Naive B cell (primary cell): ENCODE data around the gene BTBD10. TPM values are rescaled to one million over a fixed set of nuclear protein-coding genes. Genes with fewer than 3 reads are reported as not detected.

ENCODE experiments used
- ATAC-seq, 2 donors: fragments of 150-1000 bp; cut with Tn5 transposase; 2 replicates each; pipeline ENCODE4 v1.10.0; 2021; ENCODE audit warnings: low read depth in 2 of 2, mild to moderate bottlenecking in 2 of 2, moderate library complexity in 2 of 2
- DNase-seq: peaks from one replicate; pipeline ENCODE4 v3.0.0; 2022
- H3K27ac Mint-ChIP-seq, 6 donors: one replicate each; pipeline ENCODE4 v1.8.0; 2020 to 2022; ENCODE audit warnings: mild to moderate bottlenecking in 6 of 6, mixed read lengths in 6 of 6, moderate library complexity in 5 of 6, inconsistent platforms in 2 of 6
- H3K27me3 Mint-ChIP-seq, 3 donors: one replicate each; pipeline ENCODE4 v1.8.0; 2021 to 2022; ENCODE audit warnings: mixed read lengths in 3 of 3, mild to moderate bottlenecking in 1 of 3
- H3K36me3 Mint-ChIP-seq, 2 donors: one replicate each; pipeline ENCODE4 v1.8.0; 2020 to 2022; ENCODE audit warnings: mixed read lengths in 2 of 2, inconsistent platforms in 1 of 2, mild to moderate bottlenecking in 1 of 2
- H3K4me1 Mint-ChIP-seq, 3 donors: one replicate each; pipeline ENCODE4 v1.8.0; 2020 to 2022; ENCODE audit warnings: mixed read lengths in 3 of 3, inconsistent platforms in 1 of 3, mild to moderate bottlenecking in 1 of 3, moderate library complexity in 1 of 3
- H3K4me3 Mint-ChIP-seq, 8 donors: one replicate each; pipeline ENCODE4 v1.8.0; 2020 to 2022; ENCODE audit warnings: mild to moderate bottlenecking in 8 of 8, mixed read lengths in 8 of 8, moderate library complexity in 8 of 8, inconsistent platforms in 2 of 8
- H3K9me3 Mint-ChIP-seq, 7 donors: one replicate each; pipeline ENCODE4 v1.8.0; 2020 to 2022; ENCODE audit warnings: mixed read lengths in 7 of 7, mild to moderate bottlenecking in 5 of 7, inconsistent platforms in 2 of 7, moderate library complexity in 1 of 7
- polyA plus RNA-seq, 6 donors: library from polyadenylated mRNA; unstranded; fragments of 300-500 nt; fragmentation: Illumina TruSeq; gene quantifications; one replicate each; pipeline ENCODE4 v1.2.3, GENCODE V29; 2021; ENCODE audit warnings: low read depth in 6 of 6

BTBD10 gene
- polyA plus RNA-seq, 6 donors from 2014 or later, result 7.4 to 17.8 (median 12.6) TPM

- Mint-ChIP-seq H3K4me3 (no peak overlapping the region), H3K27ac (peak overlapping the region in 1 of 6 donors; percentile 54), H3K36me3 (peaks cover 15 to 37% of the 10 kb centered on the region in 2 donors), H3K27me3 (no peaks in the 10 kb centered on the region), H3K4me1 (no peaks in the 10 kb centered on the region), H3K9me3 (no peaks in the 10 kb centered on the region)
- no peak for DNase-seq
- ATAC-seq, result no peak
These were observed 104.3 kb downstream of the BTBD10 start for GRCh38 chr11:13358596-13359270.

- Mint-ChIP-seq H3K4me1 (no peaks in the 10 kb centered on the region), H3K36me3 (peaks cover 15 to 34% of the 10 kb centered on the region in 2 donors), H3K4me3 (no peak overlapping the region), H3K9me3 (no peaks in the 10 kb centered on the region), H3K27me3 (no peaks in the 10 kb centered on the region), H3K27ac (peak overlapping the region in 1 of 6 donors; percentile 79)
- no peak for DNase-seq
- no peak for ATAC-seq
These were observed 105.8 kb downstream of the BTBD10 start for GRCh38 chr11:13357232-13357631.

GRCh38 chr11:13355191-13355590 lies 107.8 kb downstream of the BTBD10 start:
- H3K36me3 Mint-ChIP-seq, result peaks cover 18 to 20% of the 10 kb centered on the region in 2 donors
- no peak for DNase-seq
- H3K27ac Mint-ChIP-seq, result peak overlapping the region in 1 of 6 donors; percentile 38
- H3K4me1 Mint-ChIP-seq, result no peaks in the 10 kb centered on the region
- no peak overlapping the region for H3K4me3 Mint-ChIP-seq
- no peaks in the 10 kb centered on the region for H3K27me3 Mint-ChIP-seq
- no peak for ATAC-seq
- no peaks in the 10 kb centered on the region for H3K9me3 Mint-ChIP-seq

GRCh38 chr11:13354335-13354734 lies 108.7 kb downstream of the BTBD10 start:
- no peak overlapping the region for H3K27ac Mint-ChIP-seq
- H3K9me3 Mint-ChIP-seq, result no peaks in the 10 kb centered on the region
- H3K27me3 Mint-ChIP-seq, result no peaks in the 10 kb centered on the region
- H3K36me3 Mint-ChIP-seq, result peaks cover 12 to 16% of the 10 kb centered on the region in 2 donors
- no peak overlapping the region for H3K4me3 Mint-ChIP-seq
- no peaks in the 10 kb centered on the region for H3K4me1 Mint-ChIP-seq
- no peak for ATAC-seq
- DNase-seq, result no peak

GRCh38 chr11:13352711-13353110 lies 110.3 kb downstream of the BTBD10 start:
- H3K4me3 Mint-ChIP-seq, result no peak overlapping the region
- no peak for ATAC-seq
- H3K4me1 Mint-ChIP-seq, result peaks cover 9 to 12% (median 10%) of the 10 kb centered on the region in 3 donors
- no peak overlapping the region for H3K27ac Mint-ChIP-seq
- peaks cover 6 to 16% of the 10 kb centered on the region in 2 donors for H3K36me3 Mint-ChIP-seq
- H3K9me3 Mint-ChIP-seq, result no peaks in the 10 kb centered on the region
- DNase-seq, result no peak
- H3K27me3 Mint-ChIP-seq, result no peaks in the 10 kb centered on the region

GRCh38 chr11:13349581-13349980 lies 113.4 kb downstream of the BTBD10 start:
- no peak overlapping the region for H3K27ac Mint-ChIP-seq
- no peak overlapping the region for H3K4me3 Mint-ChIP-seq
- no peaks in the 10 kb centered on the region for H3K27me3 Mint-ChIP-seq
- peaks cover 0 to 16% of the 10 kb centered on the region in 2 donors for H3K36me3 Mint-ChIP-seq
- peaks cover 9 to 16% (median 12%) of the 10 kb centered on the region in 3 donors for H3K4me1 Mint-ChIP-seq
- no peak for ATAC-seq
- no peaks in the 10 kb centered on the region for H3K9me3 Mint-ChIP-seq
- no peak for DNase-seq

GRCh38 chr11:13349046-13349445 lies 114.0 kb downstream of the BTBD10 start:
- DNase-seq, result no peak
- Mint-ChIP-seq H3K27ac (no peak overlapping the region), H3K9me3 (no peaks in the 10 kb centered on the region), H3K27me3 (no peaks in the 10 kb centered on the region), H3K36me3 (peaks cover 0 to 16% of the 10 kb centered on the region in 2 donors), H3K4me1 (peaks cover 12 to 21% (median 18%) of the 10 kb centered on the region in 3 donors), H3K4me3 (no peak overlapping the region)
- ATAC-seq, result no peak

- no peak for ATAC-seq
- no peak for DNase-seq
- no peaks in the 10 kb centered on the region for H3K9me3 Mint-ChIP-seq
- peak overlapping the region in 3 of 8 donors; percentile 15 to 59 (median 26) for H3K4me3 Mint-ChIP-seq
- peaks cover 14 to 26% (median 21%) of the 10 kb centered on the region in 3 donors for H3K4me1 Mint-ChIP-seq
- peak overlapping the region in 5 of 6 donors; percentile 63 to 93 (median 71) for H3K27ac Mint-ChIP-seq
- no peaks in the 10 kb centered on the region for H3K27me3 Mint-ChIP-seq
- peaks cover 0 to 16% of the 10 kb centered on the region in 2 donors for H3K36me3 Mint-ChIP-seq
These were observed 114.7 kb downstream of the BTBD10 start for GRCh38 chr11:13348305-13348704.

- H3K4me3 Mint-ChIP-seq, result peak overlapping the region in 2 of 8 donors; percentile 4 to 15
- peaks cover 0 to 16% of the 10 kb centered on the region in 2 donors for H3K36me3 Mint-ChIP-seq
- DNase-seq, result no peak
- H3K27me3 Mint-ChIP-seq, result no peaks in the 10 kb centered on the region
- no peaks in the 10 kb centered on the region for H3K9me3 Mint-ChIP-seq
- peaks cover 14 to 30% (median 21%) of the 10 kb centered on the region in 3 donors for H3K4me1 Mint-ChIP-seq
- ATAC-seq, result no peak
- H3K27ac Mint-ChIP-seq, result peak overlapping the region in 4 of 6 donors; percentile 63 to 93 (median 70)
These were observed 115.1 kb downstream of the BTBD10 start for GRCh38 chr11:13347901-13348300.

GRCh38 chr11:13346470-13346869 lies 116.6 kb downstream of the BTBD10 start:
- Mint-ChIP-seq H3K27ac (peak overlapping the region in 2 of 6 donors; percentile 13 to 82), H3K9me3 (no peaks in the 10 kb centered on the region), H3K4me3 (peak overlapping the region in 1 of 8 donors; percentile 51), H3K27me3 (no peaks in the 10 kb centered on the region), H3K4me1 (peaks cover 15 to 38% (median 28%) of the 10 kb centered on the region in 3 donors), H3K36me3 (peaks cover 0 to 9% of the 10 kb centered on the region in 2 donors)
- DNase-seq (no peak), ATAC-seq (no peak)

- Mint-ChIP-seq H3K9me3 (no peaks in the 10 kb centered on the region), H3K27ac (peak overlapping the region in 2 of 6 donors; percentile 11 to 19), H3K27me3 (no peaks in the 10 kb centered on the region), H3K4me3 (no peak overlapping the region), H3K36me3 (no peaks in the 10 kb centered on the region), H3K4me1 (peaks cover 29 to 53% (median 43%) of the 10 kb centered on the region in 3 donors)
- DNase-seq, result no peak
- ATAC-seq, result no peak
These were observed 118.2 kb downstream of the BTBD10 start for GRCh38 chr11:13344818-13345217.

- H3K4me3 Mint-ChIP-seq, result no peak overlapping the region
- no peaks in the 10 kb centered on the region for H3K9me3 Mint-ChIP-seq
- H3K4me1 Mint-ChIP-seq, result peaks cover 35 to 55% (median 50%) of the 10 kb centered on the region in 3 donors
- H3K27me3 Mint-ChIP-seq, result no peaks in the 10 kb centered on the region
- H3K36me3 Mint-ChIP-seq, result no peaks in the 10 kb centered on the region
- peak overlapping the region in 1 of 6 donors; percentile 33 for H3K27ac Mint-ChIP-seq
- peak; percentile 42 to 60 for ATAC-seq
- peak; percentile 46 for DNase-seq
These were observed 118.9 kb downstream of the BTBD10 start for GRCh38 chr11:13343931-13344717.

GRCh38 chr11:13343067-13343466 lies 120.0 kb downstream of the BTBD10 start:
- Mint-ChIP-seq H3K4me1 (peaks cover 31 to 55% (median 53%) of the 10 kb centered on the region in 3 donors), H3K36me3 (no peaks in the 10 kb centered on the region), H3K27ac (peak overlapping the region in 1 of 6 donors; percentile 13), H3K9me3 (no peaks in the 10 kb centered on the region), H3K4me3 (no peak overlapping the region), H3K27me3 (no peaks in the 10 kb centered on the region)
- no peak for DNase-seq
- peak; percentile 46 to 53 for ATAC-seq
